AG04449 (cell line): ENCODE measurements around the gene GPR101.

Experiments used
- CTCF ChIA-PET: fragments of 350-600 bp; formaldehyde crosslinking; extraction: SDS; loops from one replicate; lab custom pipeline; 2021; ENCODE audit warnings: antibody characterized with exemption; lab: Yijun Ruan, JAX
- POLR2A ChIA-PET: fragments of 400-600, 350-600 bp; formaldehyde crosslinking; extraction: SDS; loops from one replicate; lab custom pipeline; 2020; ENCODE audit warnings: antibody characterized with exemption, inconsistent platforms; lab: Yijun Ruan, JAX
- DNase-seq: peaks from one replicate; pipeline ENCODE4 v3.0.0-alpha.2; 2010; ENCODE audit warnings: low read depth, low spot score
- H3K4me3 ChIP-seq: 2 replicates; pipeline ENCODE4 v1.5.1; 2011; ENCODE audit warnings: low read depth, mild to moderate bottlenecking, control low read depth, low read length
- TF ChIP-seq, protein P1 (sequence below): IDR thresholded peaks from one replicate; pipeline ENCODE4 v1.5.1; 2011; ENCODE audit warnings: mild to moderate bottlenecking, moderate library complexity, low read length, control low read depth, inconsistent platforms; ENCODE audit not compliant: insufficient read depth; ENCODE audit errors: missing control alignments

The GPR101 gene, protein sequence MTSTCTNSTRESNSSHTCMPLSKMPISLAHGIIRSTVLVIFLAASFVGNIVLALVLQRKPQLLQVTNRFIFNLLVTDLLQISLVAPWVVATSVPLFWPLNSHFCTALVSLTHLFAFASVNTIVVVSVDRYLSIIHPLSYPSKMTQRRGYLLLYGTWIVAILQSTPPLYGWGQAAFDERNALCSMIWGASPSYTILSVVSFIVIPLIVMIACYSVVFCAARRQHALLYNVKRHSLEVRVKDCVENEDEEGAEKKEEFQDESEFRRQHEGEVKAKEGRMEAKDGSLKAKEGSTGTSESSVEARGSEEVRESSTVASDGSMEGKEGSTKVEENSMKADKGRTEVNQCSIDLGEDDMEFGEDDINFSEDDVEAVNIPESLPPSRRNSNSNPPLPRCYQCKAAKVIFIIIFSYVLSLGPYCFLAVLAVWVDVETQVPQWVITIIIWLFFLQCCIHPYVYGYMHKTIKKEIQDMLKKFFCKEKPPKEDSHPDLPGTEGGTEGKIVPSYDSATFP

DNA sequence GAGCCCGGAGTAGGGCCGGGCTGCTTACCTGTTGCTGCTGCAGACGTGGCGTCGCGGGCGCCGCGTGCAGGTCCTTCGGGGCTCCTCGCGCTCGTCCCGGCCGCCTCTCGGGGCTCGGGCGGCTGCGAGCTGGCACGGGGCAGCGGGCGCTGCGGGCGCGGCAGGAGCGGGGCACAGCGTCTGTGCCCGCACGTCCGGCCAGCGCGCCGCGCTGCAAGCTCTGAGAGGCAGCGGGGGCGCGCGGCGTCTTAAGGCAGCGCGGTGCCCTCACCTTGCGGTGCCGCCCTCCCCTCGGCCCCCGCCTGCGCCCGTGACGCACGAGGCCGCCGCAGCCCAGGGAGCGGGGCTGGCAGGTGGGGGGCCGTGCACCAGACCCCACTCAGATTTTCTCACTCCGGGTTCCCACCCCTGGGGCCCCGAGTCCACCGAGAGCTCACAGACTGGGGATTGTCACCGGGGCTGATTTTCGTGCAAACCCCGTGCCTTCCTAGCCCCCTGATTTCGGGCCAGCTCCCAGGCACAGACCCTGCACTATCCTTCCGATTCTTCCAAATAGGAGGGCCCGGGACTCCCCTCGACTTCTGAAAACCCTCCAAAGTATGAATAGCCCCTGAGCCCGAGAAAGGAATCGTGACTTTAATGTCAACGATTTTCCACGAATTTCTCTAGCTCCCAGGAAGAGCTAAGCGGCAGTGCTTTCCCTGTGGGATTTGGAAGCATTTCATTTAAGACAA, at the start of gene GPR101:
GPR101 (minus strand) TSS at position 222 of the 734 bp plus-strand sequence. CDS start 2,321 bp downstream, outside the sequence.
- POLR2A ChIA-PET = no interaction called here
- CTCF ChIA-PET = no interaction called here
- DNase-seq = no peak
- no peak within 1 kb of the TSS for H3K4me3 ChIP-seq
- TF ChIP-seq, protein P1, sequence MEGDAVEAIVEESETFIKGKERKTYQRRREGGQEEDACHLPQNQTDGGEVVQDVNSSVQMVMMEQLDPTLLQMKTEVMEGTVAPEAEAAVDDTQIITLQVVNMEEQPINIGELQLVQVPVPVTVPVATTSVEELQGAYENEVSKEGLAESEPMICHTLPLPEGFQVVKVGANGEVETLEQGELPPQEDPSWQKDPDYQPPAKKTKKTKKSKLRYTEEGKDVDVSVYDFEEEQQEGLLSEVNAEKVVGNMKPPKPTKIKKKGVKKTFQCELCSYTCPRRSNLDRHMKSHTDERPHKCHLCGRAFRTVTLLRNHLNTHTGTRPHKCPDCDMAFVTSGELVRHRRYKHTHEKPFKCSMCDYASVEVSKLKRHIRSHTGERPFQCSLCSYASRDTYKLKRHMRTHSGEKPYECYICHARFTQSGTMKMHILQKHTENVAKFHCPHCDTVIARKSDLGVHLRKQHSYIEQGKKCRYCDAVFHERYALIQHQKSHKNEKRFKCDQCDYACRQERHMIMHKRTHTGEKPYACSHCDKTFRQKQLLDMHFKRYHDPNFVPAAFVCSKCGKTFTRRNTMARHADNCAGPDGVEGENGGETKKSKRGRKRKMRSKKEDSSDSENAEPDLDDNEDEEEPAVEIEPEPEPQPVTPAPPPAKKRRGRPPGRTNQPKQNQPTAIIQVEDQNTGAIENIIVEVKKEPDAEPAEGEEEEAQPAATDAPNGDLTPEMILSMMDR = no peak

DNA sequence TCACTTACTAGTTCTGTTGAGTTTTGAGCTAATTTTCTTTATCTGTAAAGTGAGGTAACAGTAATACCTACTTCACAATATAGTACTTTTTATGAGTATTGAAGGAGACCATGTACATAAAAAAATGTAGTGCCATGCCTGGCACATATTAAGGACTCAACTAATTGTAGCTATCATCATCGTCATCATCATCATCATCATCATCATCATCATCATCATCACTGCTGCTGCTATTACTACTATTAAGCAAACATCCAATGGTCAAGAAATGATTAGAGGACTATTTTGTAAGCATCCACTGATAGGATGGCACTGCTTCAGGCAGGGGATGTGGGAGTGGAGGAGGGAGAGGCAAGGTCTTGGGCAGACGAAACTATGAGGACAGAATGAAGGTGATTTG, 47.4 kb upstream of the GPR101 start:
- H3K4me3 ChIP-seq = no peak overlapping the region
- CTCF ChIA-PET = no interaction called here
- POLR2A ChIA-PET = no interaction called here
- no peak for DNase-seq
- TF ChIP-seq, protein P1 = no peak

DNA sequence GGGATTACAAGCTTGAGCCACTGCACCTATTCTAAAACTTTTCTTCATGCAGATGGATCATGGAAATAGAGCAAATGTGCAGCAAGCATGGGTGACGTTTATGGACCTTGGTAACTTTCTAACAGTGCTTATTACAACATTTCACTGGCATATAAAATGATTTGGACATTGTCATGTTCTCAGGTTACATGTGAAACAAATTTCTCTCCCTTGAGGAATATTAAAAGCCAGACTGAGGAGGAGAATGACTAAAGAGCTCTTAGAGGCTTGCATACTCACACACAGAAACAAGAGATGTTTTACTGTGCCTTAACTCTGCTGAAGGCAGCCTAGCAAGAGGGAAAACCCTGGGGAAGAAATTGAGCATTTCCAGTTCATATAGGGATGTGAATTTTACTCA, 38.6 kb upstream of the GPR101 start:
- TF ChIP-seq, protein P1 = no peak
- ChIA-PET POLR2A (no interaction called here), CTCF (no interaction called here)
- DNase-seq = no peak
- no peak overlapping the region for H3K4me3 ChIP-seq

GRCh38 chrX:137071596-137071995, 37.8 kb upstream of the GPR101 start:
- CTCF ChIA-PET = no interaction called here
- no peak for DNase-seq
- TF ChIP-seq, protein P1 = no peak
- H3K4me3 ChIP-seq = no peak overlapping the region
- POLR2A ChIA-PET = no interaction called here

DNA sequence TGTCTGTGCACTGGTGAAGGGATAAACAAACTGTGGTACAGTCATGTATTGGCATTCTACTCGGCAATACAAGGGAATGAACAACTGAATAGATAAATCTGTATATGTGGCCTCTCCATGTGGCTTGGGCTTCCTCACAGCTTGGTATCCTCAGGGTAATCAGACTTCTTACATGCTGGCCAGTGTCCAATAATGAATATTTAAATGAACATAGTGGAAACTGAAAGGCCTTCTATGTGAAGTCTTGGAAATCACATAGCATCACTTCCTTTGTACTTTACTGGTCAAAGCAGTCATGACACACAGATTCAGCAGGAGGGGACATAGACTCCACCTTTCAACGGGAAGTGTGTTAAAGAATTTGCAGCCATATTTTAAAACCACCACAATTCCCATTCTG, 33.4 kb upstream of the GPR101 start:
- CTCF ChIA-PET = no interaction called here
- TF ChIP-seq, protein P1 = no peak
- H3K4me3 ChIP-seq = no peak overlapping the region
- no peak for DNase-seq
- POLR2A ChIA-PET = no interaction called here
